Measurements from ENCODE around the gene MAGEA4. TPM values are rescaled to one million over a fixed set of nuclear protein-coding genes. Genes with fewer than 3 reads are reported as not detected.

The MAGEA4 gene
- total and polyA plus RNA-seq, 2 donors (not counting 3 experiments of a cell fraction or from before 2014, with no cell fraction given): not detected

GRCh38 chrX:151958101-151958500 is 45.4 kb downstream of the MAGEA4 start:
- no peak overlapping the region for H3K4me2 ChIP-seq (ENCODE audit: insufficient read depth, low read length)
- BruUV-seq (replicated peaks): no TSS peak
- no peak overlapping the region for H3K9ac ChIP-seq (replicated peaks; ENCODE audit: extremely low read depth, insufficient read depth, low read length)
- TF ChIP-seq POLR2AphosphoS5 (IDR thresholded peaks at IDR 0.05; ENCODE audit: insufficient read depth, low read depth, low read length): no peak
- TF ChIP-seq JUN (IDR thresholded peaks at IDR 0.05; ENCODE audit: borderline replicate concordance, insufficient read depth, insufficient read length, low read depth): no peak
- TF ChIP-seq MAX (IDR thresholded peaks at IDR 0.05; ENCODE audit: insufficient read depth, insufficient read length): no peak
- no peak for TF ChIP-seq GATA2 (IDR thresholded peaks at IDR 0.05; ENCODE audit: insufficient read depth, insufficient read length, low read depth, low read length)
- TF ChIP-seq MYC (IDR thresholded peaks at IDR 0.05; ENCODE audit: low read depth, low read length): no peak
- TF ChIP-seq FOS (IDR thresholded peaks at IDR 0.05; ENCODE audit: borderline replicate concordance, insufficient read depth, low read length): no peak
- no peak for TF ChIP-seq EZH2 (IDR thresholded peaks at IDR 0.05; ENCODE audit: borderline replicate concordance, low read depth, low read length, severe bottlenecking)
- no peak for TF ChIP-seq CTCF (IDR thresholded peaks at IDR 0.05; ENCODE audit: extremely low read depth in 1 of 2, insufficient read depth in 1 of 2, low read depth in 1 of 2, low read length in 2 of 2)
- TF ChIP-seq POLR2A (IDR thresholded peaks at IDR 0.05; ENCODE audit: low read depth, low read length): no peak
- H3K4me1 ChIP-seq (ENCODE audit: control insufficient read depth, extremely low read depth, insufficient read depth, low read length): no peaks in the 10 kb centered on the region
- H2AFZ ChIP-seq (ENCODE audit: low read depth, low read length): no peak overlapping the region
- no peak overlapping the region for H3K27ac ChIP-seq (ENCODE audit: insufficient read depth, low read depth, low read length)
- ChIA-PET CTCF (no interaction called here), POLR2A (no interaction called here)
- no peak overlapping the region for H3K4me3 ChIP-seq (replicated peaks in 1 of 3; ENCODE audit: insufficient read depth in 1 of 3, low read depth in 1 of 3, low read length in 3 of 3)
- DNase-seq (ENCODE audit: low read depth, low spot score) (no peak), FAIRE-seq (no peak)
- H4K20me1 ChIP-seq (replicated peaks; ENCODE audit: control insufficient read depth, extremely low read depth, insufficient read depth, low read length): no peaks in the 10 kb centered on the region
- intact Hi-C loops (cut with micrococcal nuclease) (no loop called here), dilution Hi-C loops (cut with MboI; ENCODE audit: extremely low pct_ligation_motif_present, low sequenced_read_pairs) (no loop called here)
- no peaks in the 10 kb centered on the region for H3K9me1 ChIP-seq (replicated peaks; ENCODE audit: control insufficient read depth, extremely low read depth, insufficient read depth, low read length)
- no peaks in the 10 kb centered on the region for H3K9me3 ChIP-seq (replicated peaks; ENCODE audit: control insufficient read depth, insufficient read depth, low read length)
- no peaks in the 10 kb centered on the region for H3K27me3 ChIP-seq (ENCODE audit: control insufficient read depth in 2 of 2, insufficient read depth in 2 of 2, low read length in 2 of 2)
- H3K79me2 ChIP-seq (ENCODE audit: control insufficient read depth, insufficient read depth, low read length): no peaks in the 10 kb centered on the region
- peaks cover 0 to 10% of the 10 kb centered on the region in 2 experiments for H3K36me3 ChIP-seq (ENCODE audit: control insufficient read depth in 2 of 2, extremely low read depth in 1 of 2, insufficient read depth in 2 of 2, low read length in 2 of 2)
